Mesendoderm (in vitro differentiated cells): Measurements from ENCODE around the gene HACD2.

Experiments
- DNase-seq: peaks from one replicate; pipeline ENCODE4 v3.0.0; 2013
- H2AK5ac ChIP-seq: 2 replicates; pipeline ENCODE4 v1.6.1; 2013; ENCODE audit warnings: low read length, inconsistent platforms
- H2BK120ac ChIP-seq: 2 replicates; pipeline ENCODE4 v1.6.1; 2013; ENCODE audit warnings: low read depth, mild to moderate bottlenecking, low read length, moderate library complexity, mixed read lengths
- H2BK15ac ChIP-seq: replicated peaks from 2 replicates; pipeline ENCODE4 v1.6.1; 2013; ENCODE audit warnings: low read depth, mild to moderate bottlenecking, moderate library complexity
- H2BK5ac ChIP-seq: 2 replicates; pipeline ENCODE4 v1.6.1; 2013; ENCODE audit warnings: low read length, inconsistent platforms
- H3K18ac ChIP-seq: 2 replicates; pipeline ENCODE4 v1.6.1; 2013; ENCODE audit warnings: mild to moderate bottlenecking, low read length, mixed read lengths
- H3K23ac ChIP-seq: one replicate; pipeline ENCODE4 v1.6.1; 2013; ENCODE audit warnings: low read length
- H3K27ac ChIP-seq: 2 replicates; pipeline ENCODE4 v1.5.1; 2013; ENCODE audit warnings: low read depth, mild to moderate bottlenecking, inconsistent platforms, low read length, moderate library complexity
- H3K27me3 ChIP-seq: 2 replicates; pipeline ENCODE4 v1.6.1; 2013; ENCODE audit warnings: low read length, control low read depth, mild to moderate bottlenecking, inconsistent platforms; ENCODE audit not compliant: insufficient read depth, poor library complexity
- H3K36me3 ChIP-seq: 2 replicates; pipeline ENCODE4 v1.6.1; 2013; ENCODE audit warnings: low read length, inconsistent platforms; ENCODE audit not compliant: control insufficient read depth, insufficient read depth
- H3K4ac ChIP-seq: one replicate; pipeline ENCODE4 v1.6.1; 2013; ENCODE audit warnings: low read depth, mild to moderate bottlenecking, low read length, moderate library complexity
- H3K4me1 ChIP-seq: 2 replicates; pipeline ENCODE4 v1.6.1; 2013; ENCODE audit warnings: low read depth, low read length, inconsistent platforms; ENCODE audit not compliant: control insufficient read depth
- H3K4me2 ChIP-seq: 2 replicates; pipeline ENCODE4 v1.6.1; 2013; ENCODE audit warnings: low read length
- H3K4me3 ChIP-seq: 2 replicates; pipeline ENCODE4 v1.5.1; 2013; ENCODE audit warnings: mild to moderate bottlenecking, low read length
- H3K56ac ChIP-seq: one replicate; pipeline ENCODE4 v1.6.1; 2013; ENCODE audit warnings: low read length
- H3K79me1 ChIP-seq: 2 replicates; pipeline ENCODE4 v1.6.1; 2013; ENCODE audit warnings: low read length, inconsistent platforms
- H3K79me2 ChIP-seq: 2 replicates; pipeline ENCODE4 v1.6.1; 2013; ENCODE audit warnings: mild to moderate bottlenecking, low read length; ENCODE audit not compliant: control insufficient read depth, insufficient read depth
- H3K9ac ChIP-seq: 2 replicates; pipeline ENCODE4 v1.6.1; 2013; ENCODE audit warnings: low read length, inconsistent platforms
- H4K5ac ChIP-seq: one replicate; pipeline ENCODE4 v1.6.1; 2013; ENCODE audit warnings: low read length
- H4K8ac ChIP-seq: one replicate; pipeline ENCODE4 v1.6.1; 2013; ENCODE audit warnings: low read depth, mild to moderate bottlenecking, control low read depth, low read length, moderate library complexity
- WGBS: extraction: QIAGEN DNeasy Blood & Tissue Kit; methylation state at CpG from one replicate; pipeline ENCODE4 v1.1.7; 2013; ENCODE audit warnings: low lambda C conversion rate, missing lambda C conversion rate; ENCODE audit not compliant: insufficient coverage; ENCODE audit errors: extremely low coverage; 5-methylcytosine and 5-hydroxymethylcytosine counted together

Gene HACD2

GRCh38 chr3:123628996-123629746 is 44.3 kb upstream of the HACD2 start:
- Histone ChIP-seq H3K79me2 (no peaks in the 10 kb centered on the region), H4K5ac (no peak overlapping the region), H3K56ac (no peak overlapping the region), H3K4me3 (no peak overlapping the region), H3K79me1 (no peaks in the 10 kb centered on the region), H3K4ac (no peak overlapping the region), H2BK5ac (no peak overlapping the region), H3K4me1 (no peaks in the 10 kb centered on the region), H3K18ac (no peak overlapping the region), H3K27me3 (no peaks in the 10 kb centered on the region), H2BK120ac (no peak overlapping the region), H4K8ac (no peak overlapping the region), H3K36me3 (no peaks in the 10 kb centered on the region), H2BK15ac (no peak overlapping the region), H3K4me2 (no peak overlapping the region), H3K9ac (no peak overlapping the region), H2AK5ac (no peak overlapping the region), H3K27ac (no peak overlapping the region), H3K23ac (no peak overlapping the region)
- no CpG with 5 or more reads among the region's 22 CpGs for WGBS
- DNase-seq = no peak

GRCh38 chr3:123627673-123628670 is 43.1 kb upstream of the HACD2 start:
- H2BK120ac ChIP-seq = no peak overlapping the region
- no peaks in the 10 kb centered on the region for H3K4me1 ChIP-seq
- H3K9ac ChIP-seq = no peak overlapping the region
- H3K36me3 ChIP-seq = no peaks in the 10 kb centered on the region
- no peak overlapping the region for H4K8ac ChIP-seq
- no peak overlapping the region for H3K4ac ChIP-seq
- H2BK5ac ChIP-seq = no peak overlapping the region
- H3K79me2 ChIP-seq = no peaks in the 10 kb centered on the region
- H2BK15ac ChIP-seq = no peak overlapping the region
- H2AK5ac ChIP-seq = no peak overlapping the region
- H3K4me3 ChIP-seq = no peak overlapping the region
- H3K4me2 ChIP-seq = no peak overlapping the region
- H4K5ac ChIP-seq = no peak overlapping the region
- no peak overlapping the region for H3K18ac ChIP-seq
- H3K23ac ChIP-seq = no peak overlapping the region
- no peaks in the 10 kb centered on the region for H3K27me3 ChIP-seq
- H3K27ac ChIP-seq = no peak overlapping the region
- WGBS = no CpG with 5 or more reads among the region's 6 CpGs
- no peak for DNase-seq
- no peak overlapping the region for H3K56ac ChIP-seq
- H3K79me1 ChIP-seq = no peaks in the 10 kb centered on the region

- no peak overlapping the region for H3K27ac ChIP-seq
- no peak overlapping the region for H4K5ac ChIP-seq
- H3K18ac ChIP-seq = no peak overlapping the region
- H3K4me1 ChIP-seq = no peaks in the 10 kb centered on the region
- DNase-seq = no peak
- no peak overlapping the region for H2BK120ac ChIP-seq
- no peak overlapping the region for H3K4ac ChIP-seq
- H4K8ac ChIP-seq = no peak overlapping the region
- no peak overlapping the region for H3K4me2 ChIP-seq
- H2BK5ac ChIP-seq = no peak overlapping the region
- no peak overlapping the region for H3K4me3 ChIP-seq
- H3K9ac ChIP-seq = no peak overlapping the region
- no peaks in the 10 kb centered on the region for H3K36me3 ChIP-seq
- H3K56ac ChIP-seq = no peak overlapping the region
- no peaks in the 10 kb centered on the region for H3K27me3 ChIP-seq
- no peak overlapping the region for H2AK5ac ChIP-seq
- no peak overlapping the region for H2BK15ac ChIP-seq
- H3K23ac ChIP-seq = no peak overlapping the region
- no peaks in the 10 kb centered on the region for H3K79me1 ChIP-seq
- WGBS = no CpG with 5 or more reads among the region's 7 CpGs
- H3K79me2 ChIP-seq = no peaks in the 10 kb centered on the region
These were observed 42.0 kb upstream of the HACD2 start for GRCh38 chr3:123626881-123627280.

- H3K36me3 ChIP-seq = no peaks in the 10 kb centered on the region
- DNase-seq = no peak
- H3K79me1 ChIP-seq = no peaks in the 10 kb centered on the region
- no peak overlapping the region for H3K18ac ChIP-seq
- H3K27ac ChIP-seq = no peak overlapping the region
- H3K4me1 ChIP-seq = no peaks in the 10 kb centered on the region
- H2AK5ac ChIP-seq = no peak overlapping the region
- H3K56ac ChIP-seq = no peak overlapping the region
- H4K5ac ChIP-seq = no peak overlapping the region
- H3K9ac ChIP-seq = no peak overlapping the region
- no peak overlapping the region for H3K4me3 ChIP-seq
- no peak overlapping the region for H3K4me2 ChIP-seq
- H2BK120ac ChIP-seq = no peak overlapping the region
- H2BK5ac ChIP-seq = no peak overlapping the region
- no peak overlapping the region for H4K8ac ChIP-seq
- no peak overlapping the region for H3K4ac ChIP-seq
- H2BK15ac ChIP-seq = no peak overlapping the region
- no peaks in the 10 kb centered on the region for H3K79me2 ChIP-seq
- no peaks in the 10 kb centered on the region for H3K27me3 ChIP-seq
- H3K23ac ChIP-seq = no peak overlapping the region
- no CpG with 5 or more reads among the region's 1 CpG for WGBS
These were observed 39.4 kb upstream of the HACD2 start for GRCh38 chr3:123624302-123624701.

GRCh38 chr3:123623346-123623880 is 38.6 kb upstream of the HACD2 start:
- H2AK5ac ChIP-seq = no peak overlapping the region
- H2BK5ac ChIP-seq = no peak overlapping the region
- H4K5ac ChIP-seq = no peak overlapping the region
- no peak overlapping the region for H3K4ac ChIP-seq
- no peaks in the 10 kb centered on the region for H3K4me1 ChIP-seq
- no peak overlapping the region for H2BK15ac ChIP-seq
- H3K27ac ChIP-seq = no peak overlapping the region
- H3K18ac ChIP-seq = no peak overlapping the region
- no peak overlapping the region for H3K56ac ChIP-seq
- no peaks in the 10 kb centered on the region for H3K27me3 ChIP-seq
- 100% methylated on average over 1 of the region's 5 CpGs for WGBS
- no peak overlapping the region for H3K9ac ChIP-seq
- no peak overlapping the region for H3K4me3 ChIP-seq
- H3K79me1 ChIP-seq = no peaks in the 10 kb centered on the region
- H3K36me3 ChIP-seq = no peaks in the 10 kb centered on the region
- no peaks in the 10 kb centered on the region for H3K79me2 ChIP-seq
- DNase-seq = no peak
- H4K8ac ChIP-seq = no peak overlapping the region
- no peak overlapping the region for H3K4me2 ChIP-seq
- no peak overlapping the region for H2BK120ac ChIP-seq
- no peak overlapping the region for H3K23ac ChIP-seq
